Smooth muscle cell (in vitro differentiated cells): ENCODE data around the gene NSL1. TPM values are rescaled to one million over a fixed set of nuclear protein-coding genes. Genes with fewer than 3 reads are reported as not detected.

Experiments used
- DNase-seq: peaks from one replicate; lab custom pipeline; 2025; ENCODE audit not compliant: unreplicated experiment; lab: John Stamatoyannopoulos, UW
- H2AFZ ChIP-seq: fragments of 200-600 bp; sonication (generic); 2 replicates; pipeline ENCODE4 v1.6.0; 2016; ENCODE audit warnings: antibody characterized with exemption, low read depth, mild to moderate bottlenecking
- H3F3A ChIP-seq: fragments of 200-600 bp; sonication (generic); 2 replicates; pipeline ENCODE4 v1.6.0; 2017; ENCODE audit warnings: antibody characterized with exemption, low read depth
- H3K27ac ChIP-seq: fragments of 200-600 bp; sonication (generic); 2 replicates; pipeline ENCODE4 v1.5.1; 2016; ENCODE audit warnings: low read depth, mild to moderate bottlenecking
- H3K27me3 ChIP-seq: fragments of 200-600 bp; sonication (generic); 2 replicates; pipeline ENCODE4 v1.6.1; 2016; ENCODE audit warnings: low read depth, mild to moderate bottlenecking
- H3K36me3 ChIP-seq: fragments of 200-600 bp; sonication (generic); 2 replicates; pipeline ENCODE4 v1.5.1; 2016; ENCODE audit warnings: low read depth
- H3K4me1 ChIP-seq: fragments of 200-600 bp; sonication (generic); 2 replicates; pipeline ENCODE4 v1.5.1; 2016; ENCODE audit warnings: low read depth
- H3K4me2 ChIP-seq: fragments of 200-600 bp; sonication (generic); 2 replicates; pipeline ENCODE4 v1.6.0; 2016; ENCODE audit warnings: mild to moderate bottlenecking
- H3K4me3 ChIP-seq: fragments of 200-600 bp; sonication (generic); 2 replicates; pipeline ENCODE4 v1.5.1; 2016; ENCODE audit warnings: mild to moderate bottlenecking
- H3K79me2 ChIP-seq: fragments of 200-600 bp; sonication (generic); 2 replicates; pipeline ENCODE4 v1.6.0; 2016; ENCODE audit warnings: low read depth, mild to moderate bottlenecking
- H3K9ac ChIP-seq: fragments of 200-600 bp; sonication (generic); 2 replicates; pipeline ENCODE4 v1.6.0; 2016; ENCODE audit warnings: low read depth
- H3K9me3 ChIP-seq: fragments of 200-600 bp; sonication (generic); replicated peaks from 2 replicates; pipeline ENCODE4 v1.5.1; 2016; ENCODE audit warnings: low read depth
- H4K20me1 ChIP-seq: fragments of 200-600 bp; sonication (generic); 2 replicates; pipeline ENCODE4 v1.6.0; 2016; ENCODE audit warnings: low read depth
- CTCF ChIP-seq: fragments of 200-600 bp; sonication (generic); IDR thresholded peaks from 2 replicates; pipeline ENCODE4 v1.5.1; 2017; ENCODE audit warnings: borderline replicate concordance, mild to moderate bottlenecking, antibody characterized with exemption; ENCODE audit not compliant: insufficient read depth, poor library complexity, severe bottlenecking
- WGBS: methylation state at CpG from one replicate; pipeline ENCODE4 v1.1.7; 2016; ENCODE audit warnings: low lambda C conversion rate; 5-methylcytosine and 5-hydroxymethylcytosine counted together
- polyA plus RNA-seq: library from polyadenylated mRNA; unstranded; fragments of >200 nt; fragmentation: Nextera tagmentation; extraction: Ambion mirVana; gene quantifications from 2 replicates; pipeline ENCODE4 v1.2.1, GENCODE V29; 2016
- total RNA-seq: library from RNA; depleted of rRNA; stranded (reverse); fragments of >200 nt; gene quantifications from 2 replicates; pipeline ENCODE4 v1.2.3, GENCODE V29; 2014

Gene NSL1
- total and polyA plus RNA-seq, 2 experiments from 2014 or later = 30.9 to 34.5 TPM

DNA sequence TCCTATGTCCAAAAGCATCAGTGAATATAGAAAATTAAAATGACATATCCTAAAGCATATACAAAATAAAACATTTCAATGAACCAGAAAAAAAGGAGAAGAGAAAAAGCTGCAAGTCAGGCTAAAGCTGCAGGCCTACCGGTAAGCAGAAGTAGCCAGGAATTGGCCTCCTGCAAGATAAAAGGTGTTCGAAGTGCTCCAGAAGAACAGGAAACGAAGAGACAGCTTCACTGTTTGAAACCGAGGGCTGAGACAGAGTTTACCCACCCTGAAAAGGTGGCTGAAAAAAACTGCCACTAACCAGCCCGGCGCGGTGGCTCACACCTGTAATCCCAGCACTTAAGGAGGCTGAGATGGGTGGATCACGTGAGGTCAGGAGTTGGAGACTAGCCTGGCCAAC, 37.4 kb downstream of the NSL1 start:
- H3K79me2 ChIP-seq = peaks cover 9% of the 10 kb centered on the region
- no peak overlapping the region for H3K27ac ChIP-seq
- H3K36me3 ChIP-seq = no peaks in the 10 kb centered on the region
- H3K4me2 ChIP-seq = no peak overlapping the region
- peaks cover 2% of the 10 kb centered on the region for H4K20me1 ChIP-seq
- no peaks in the 10 kb centered on the region for H3F3A ChIP-seq
- no peaks in the 10 kb centered on the region for H3K9me3 ChIP-seq
- H3K27me3 ChIP-seq = no peaks in the 10 kb centered on the region
- H2AFZ ChIP-seq = no peak overlapping the region
- no peak overlapping the region for H3K9ac ChIP-seq
- TF ChIP-seq CTCF = no peak
- H3K4me1 ChIP-seq = no peaks in the 10 kb centered on the region
- 81% methylated on average over 8 of the region's 8 CpGs for WGBS
- DNase-seq = no peak
- H3K4me3 ChIP-seq = no peak overlapping the region

DNA sequence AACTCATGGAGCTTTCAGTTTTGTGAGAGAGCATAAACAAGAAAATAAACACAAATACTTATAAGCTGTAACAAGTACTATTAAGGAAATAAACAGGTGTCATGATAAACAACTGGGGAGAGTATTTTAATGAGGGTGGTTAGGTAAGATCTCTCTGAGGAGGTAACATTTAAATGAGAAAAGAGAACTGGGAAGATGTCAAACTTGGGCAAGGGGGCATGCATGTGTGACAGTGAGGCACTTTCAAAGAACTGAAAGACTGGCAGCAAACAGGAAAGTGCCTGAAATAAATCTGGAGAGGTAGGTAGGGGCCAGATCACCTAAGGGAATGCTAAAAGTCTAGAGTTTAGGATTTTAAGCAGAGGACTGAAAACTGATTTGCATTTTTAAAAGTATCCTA, 37.8 kb downstream of the NSL1 start:
- Histone ChIP-seq H3K79me2 (peaks cover 5% of the 10 kb centered on the region), H3K4me1 (no peaks in the 10 kb centered on the region), H3K27me3 (no peaks in the 10 kb centered on the region), H3K9ac (no peak overlapping the region), H3F3A (no peaks in the 10 kb centered on the region), H3K4me3 (no peak overlapping the region), H3K27ac (no peak overlapping the region), H3K4me2 (no peak overlapping the region), H4K20me1 (no peaks in the 10 kb centered on the region), H3K9me3 (no peaks in the 10 kb centered on the region), H3K36me3 (no peaks in the 10 kb centered on the region), H2AFZ (no peak overlapping the region)
- TF ChIP-seq CTCF = no peak
- no peak for DNase-seq

- no peak overlapping the region for H3K4me2 ChIP-seq
- H2AFZ ChIP-seq = no peak overlapping the region
- H3K36me3 ChIP-seq = no peaks in the 10 kb centered on the region
- H3K4me3 ChIP-seq = no peak overlapping the region
- H4K20me1 ChIP-seq = no peaks in the 10 kb centered on the region
- H3K9me3 ChIP-seq = no peaks in the 10 kb centered on the region
- H3K79me2 ChIP-seq = no peaks in the 10 kb centered on the region
- no peak for DNase-seq
- no peak overlapping the region for H3K27ac ChIP-seq
- WGBS = 86% methylated on average over 3 of the region's 3 CpGs
- no peaks in the 10 kb centered on the region for H3K27me3 ChIP-seq
- no peaks in the 10 kb centered on the region for H3F3A ChIP-seq
- no peak overlapping the region for H3K9ac ChIP-seq
- TF ChIP-seq CTCF = no peak
- H3K4me1 ChIP-seq = no peaks in the 10 kb centered on the region
Measured at GRCh38 chr1:212752934-212753497, 38.6 kb downstream of the NSL1 start.

GRCh38 chr1:212752252-212752933, 39.2 kb downstream of the NSL1 start:
- no peaks in the 10 kb centered on the region for H3K36me3 ChIP-seq
- H2AFZ ChIP-seq = no peak overlapping the region
- no peak overlapping the region for H3K9ac ChIP-seq
- H3K9me3 ChIP-seq = no peaks in the 10 kb centered on the region
- no peak overlapping the region for H3K4me3 ChIP-seq
- no peak for TF ChIP-seq CTCF
- H3K27ac ChIP-seq = no peak overlapping the region
- H3F3A ChIP-seq = no peaks in the 10 kb centered on the region
- 73% methylated on average over 3 of the region's 3 CpGs for WGBS
- no peaks in the 10 kb centered on the region for H4K20me1 ChIP-seq
- DNase-seq = no peak
- no peaks in the 10 kb centered on the region for H3K79me2 ChIP-seq
- H3K4me2 ChIP-seq = no peak overlapping the region
- H3K4me1 ChIP-seq = no peaks in the 10 kb centered on the region
- H3K27me3 ChIP-seq = no peaks in the 10 kb centered on the region
